Kidney capillary endothelial cell (primary cell): Measurements from ENCODE around the gene BMI1.
A peak's percentile ranks its signal among the peaks of the same experiment; 100 is the strongest.
"Not testable (repeated sequence)": the region's sequence is repeated elsewhere in the genome, so short reads cannot be mapped to it uniquely, and the experiment has no call there.

Experiments
- DNase-seq: peaks from one replicate; pipeline ENCODE4 v3.0.0-alpha.2; 2018; ENCODE audit warnings: low spot score

Gene BMI1

DNA sequence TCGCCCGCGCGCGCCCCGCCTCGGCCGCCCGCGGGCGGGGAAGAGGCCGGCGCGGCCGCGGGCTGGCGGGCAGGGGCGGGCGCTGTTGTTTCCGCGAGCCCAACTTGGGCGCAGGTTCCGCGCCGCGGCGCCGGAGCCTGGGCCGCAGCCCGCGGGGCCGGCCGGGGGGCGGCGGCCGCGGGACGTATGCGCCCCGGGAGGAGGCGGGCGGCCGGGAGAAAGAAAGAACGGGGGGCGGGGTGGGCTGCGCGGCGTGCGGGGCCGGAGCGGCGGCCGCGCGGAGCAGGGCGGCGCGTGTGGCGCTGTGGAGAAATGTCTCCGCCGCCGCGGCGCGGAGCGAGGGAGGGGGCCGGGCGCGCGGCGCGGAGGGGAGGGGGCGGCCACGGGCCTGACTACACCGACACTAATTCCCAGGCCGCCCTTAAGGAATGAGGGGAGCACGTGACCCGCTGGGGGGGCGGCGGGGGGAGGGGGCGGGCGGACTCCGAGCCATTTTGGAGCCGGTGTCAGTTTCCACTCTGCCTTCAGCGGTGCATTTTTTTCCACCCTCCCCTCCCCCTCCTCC, at the start of gene BMI1:
Gene BMI1 (plus strand): TSS at position 509 of the 565 bp plus-strand sequence. CDS start 5,351 bp downstream, outside the sequence.
- DNase-seq = no peak

DNA sequence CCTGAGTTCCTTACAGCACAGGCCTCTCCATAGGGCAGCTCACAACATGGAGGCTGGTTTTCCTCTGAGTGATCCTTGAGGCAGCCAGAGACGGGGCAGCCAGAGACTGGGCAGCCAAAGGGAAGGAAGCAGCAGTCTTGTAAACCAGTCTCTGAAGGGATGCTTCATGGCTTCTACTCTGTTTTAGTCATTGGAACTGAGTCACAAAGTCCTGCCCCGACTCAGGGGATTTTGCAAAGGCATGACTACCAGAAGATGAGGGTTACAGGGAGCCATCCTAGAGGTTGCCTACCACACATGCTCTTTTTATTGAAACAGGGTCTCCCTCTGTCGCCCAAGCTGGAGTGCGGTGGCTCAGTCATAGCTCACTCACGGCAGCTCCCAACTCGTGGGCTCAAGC, 49.1 kb upstream of the BMI1 start:
- DNase-seq = no peak

DNA sequence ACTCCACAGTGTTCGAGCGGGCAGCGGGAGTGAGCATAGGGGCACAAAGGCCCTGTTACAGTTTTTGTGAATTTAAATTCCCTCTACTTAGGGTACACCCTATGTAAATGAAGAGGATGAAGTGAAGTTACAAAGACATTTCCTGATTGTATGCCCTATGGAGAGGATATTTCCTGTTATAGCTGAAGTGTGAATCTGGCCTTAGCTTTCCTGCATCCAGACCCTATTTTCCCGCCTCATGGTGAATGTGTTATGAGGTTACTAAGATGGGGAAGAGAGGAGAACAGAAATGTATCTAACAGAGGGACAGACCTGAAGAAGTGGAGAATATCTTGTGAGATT, 42.5 kb upstream of the BMI1 start:
- DNase-seq = no peak

DNA sequence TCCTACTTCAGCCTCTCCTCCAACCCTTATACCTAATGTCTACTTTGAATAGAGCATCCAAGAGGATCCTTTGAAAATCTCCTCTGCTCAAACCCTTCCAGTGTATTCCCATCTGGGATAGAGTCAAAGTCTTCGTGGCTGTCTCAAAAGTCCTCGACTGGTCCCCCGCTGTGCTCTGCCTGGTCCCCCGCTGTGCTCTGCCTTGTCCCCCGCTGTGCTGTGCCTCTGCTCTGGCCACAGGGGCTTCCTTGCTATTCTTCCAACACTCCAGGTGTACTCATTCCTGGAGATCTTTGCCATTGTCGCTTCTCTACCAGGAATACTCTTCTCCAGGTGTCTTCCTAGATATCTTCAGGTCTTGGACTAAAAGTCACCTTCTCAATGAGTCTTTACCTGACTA, 40.8 kb upstream of the BMI1 start:
- DNase-seq = no peak

DNA sequence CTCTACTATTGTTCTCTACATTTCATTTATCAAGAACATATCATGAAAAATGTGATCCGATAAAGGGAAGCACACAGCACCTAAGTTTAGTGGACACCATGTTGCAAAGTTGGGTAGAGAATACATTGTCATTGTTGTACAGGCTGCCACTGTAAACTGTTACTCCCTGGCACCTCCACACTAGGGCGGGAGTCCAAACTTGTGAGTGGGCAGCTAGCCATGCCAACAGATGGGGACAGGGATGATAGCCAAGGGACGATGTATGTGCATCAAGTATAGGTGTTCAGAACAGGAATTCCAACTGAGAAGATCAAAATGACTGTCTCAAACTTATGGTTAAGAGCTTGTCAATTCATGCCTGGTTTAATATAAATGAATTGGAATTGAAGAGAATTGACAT, 35.8 kb upstream of the BMI1 start:
- DNase-seq = no peak

DNA sequence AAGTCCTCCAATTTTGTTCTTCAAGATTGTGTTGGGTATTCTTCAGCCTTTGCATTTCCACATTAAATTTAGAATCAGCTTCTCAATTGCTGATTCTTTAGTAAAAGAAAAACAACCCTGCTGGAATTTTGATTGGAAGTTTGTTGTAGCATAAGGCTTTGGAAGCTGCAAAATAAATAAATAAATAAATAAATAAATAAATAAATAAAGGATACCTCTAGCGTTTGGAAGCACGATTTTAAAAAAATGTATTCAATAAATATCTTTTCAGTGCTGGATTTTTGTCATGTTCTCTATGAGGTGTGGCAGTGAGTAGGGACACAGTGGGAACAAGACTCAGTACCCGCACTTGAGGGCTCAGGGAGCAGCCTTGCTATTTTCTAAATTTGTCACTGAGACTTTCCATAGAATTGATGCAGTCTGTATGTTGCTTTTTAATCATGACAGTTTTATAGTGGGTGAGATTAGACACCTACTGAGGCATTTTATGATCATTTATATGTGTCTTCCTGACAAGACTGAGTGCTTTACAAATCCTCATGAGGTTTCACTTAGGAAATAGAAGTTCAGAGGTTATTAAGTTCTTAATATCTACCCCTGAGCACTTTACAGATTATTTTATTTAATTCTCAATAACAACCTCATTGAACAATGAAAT, 27.0 kb upstream of the BMI1 start:
- no peak for DNase-seq

DNA sequence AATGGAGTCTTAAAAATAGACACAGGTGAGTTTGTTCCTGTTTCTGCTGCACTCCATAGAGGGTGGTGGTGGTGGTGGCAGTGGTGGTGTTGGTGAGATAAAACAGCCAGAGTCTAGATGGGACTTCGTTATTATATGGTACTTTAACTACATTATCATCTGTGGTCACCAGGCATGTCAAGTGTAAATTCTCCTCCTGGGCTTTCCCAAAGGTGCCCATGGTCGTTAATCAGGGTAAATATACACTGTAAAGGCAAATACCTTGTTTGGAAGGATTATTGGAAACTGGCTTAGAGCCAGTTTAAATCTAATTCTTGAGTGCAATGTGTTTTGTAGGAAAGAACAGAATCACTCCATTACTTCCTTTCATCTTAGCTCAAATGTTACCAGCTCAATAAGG, 26.2 kb upstream of the BMI1 start:
- no peak for DNase-seq

DNA sequence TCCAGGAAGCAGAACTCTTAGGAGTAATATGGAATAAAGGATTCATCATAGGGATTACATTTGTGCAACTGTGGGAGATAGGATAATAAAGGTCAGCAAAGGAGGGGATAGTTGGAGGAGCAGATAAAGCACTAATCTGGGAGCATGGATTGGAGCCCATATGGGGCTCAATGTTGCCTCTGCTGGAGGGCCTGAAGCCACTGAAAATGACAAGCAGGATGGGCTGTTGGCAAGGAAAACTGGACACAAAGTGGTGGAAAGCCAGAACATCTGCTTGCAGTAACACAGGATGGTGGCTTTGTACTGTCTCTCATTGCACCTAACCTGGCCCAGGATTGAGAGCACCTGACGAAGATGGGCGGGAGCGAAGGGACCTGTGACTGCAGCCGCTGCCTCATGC, 19.7 kb upstream of the BMI1 start:
- DNase-seq = no peak

DNA sequence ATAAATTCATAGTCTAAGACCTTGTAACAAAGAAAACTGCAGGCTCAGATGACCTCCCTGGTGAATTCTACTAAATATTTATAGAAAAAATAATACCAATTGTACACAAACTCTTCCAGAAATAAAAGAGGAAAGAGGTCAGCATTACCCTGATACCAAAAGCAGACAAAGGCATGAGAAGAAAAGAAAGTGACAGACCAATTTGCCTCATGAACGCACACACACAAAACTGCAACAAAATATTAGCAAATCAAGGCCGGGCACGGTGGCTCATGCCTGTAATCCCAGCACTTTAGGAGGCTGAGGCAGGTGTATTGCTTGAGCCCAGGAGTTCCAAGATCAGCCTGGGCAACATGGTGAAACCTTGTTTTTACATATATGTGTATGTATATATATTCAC, 17.4 kb upstream of the BMI1 start:
- no peak for DNase-seq

DNA sequence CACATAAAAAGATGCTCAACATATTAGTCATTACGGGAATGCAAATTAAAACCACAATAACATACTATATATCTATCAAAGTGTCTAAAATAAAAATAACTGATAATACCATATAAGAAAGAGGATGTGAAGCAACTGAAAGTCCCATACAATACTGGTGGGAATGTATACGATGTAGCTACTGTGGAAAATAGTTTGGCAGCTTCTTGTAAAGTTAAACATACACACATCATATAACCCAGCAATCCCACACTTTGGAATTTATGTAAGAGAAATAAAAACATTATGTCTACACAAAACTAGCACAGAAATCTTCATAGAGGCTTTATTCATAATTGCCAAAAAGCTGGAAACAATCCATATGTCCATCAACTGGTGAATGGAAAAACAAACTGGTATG, 15.2 kb upstream of the BMI1 start:
- DNase-seq = no peak

DNA sequence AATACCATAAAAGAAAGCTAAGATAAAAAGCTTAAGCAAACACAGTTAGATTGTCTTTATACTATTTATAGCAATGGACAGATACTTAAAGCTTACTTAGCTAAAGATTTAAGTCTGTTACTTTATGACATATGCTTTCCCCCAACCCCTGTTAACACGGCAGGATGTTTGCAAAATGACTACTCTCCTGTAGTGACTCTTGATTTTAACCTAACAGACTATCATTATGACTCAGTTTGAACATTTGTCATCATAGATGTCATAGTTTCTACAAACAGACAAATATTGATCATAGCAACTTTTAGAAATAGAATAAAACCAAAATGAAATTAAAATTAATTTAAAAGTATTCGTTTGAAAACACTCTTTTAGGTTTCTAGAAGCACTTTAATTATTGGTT, 12.5 kb upstream of the BMI1 start:
- peak; percentile 35 for DNase-seq

DNA sequence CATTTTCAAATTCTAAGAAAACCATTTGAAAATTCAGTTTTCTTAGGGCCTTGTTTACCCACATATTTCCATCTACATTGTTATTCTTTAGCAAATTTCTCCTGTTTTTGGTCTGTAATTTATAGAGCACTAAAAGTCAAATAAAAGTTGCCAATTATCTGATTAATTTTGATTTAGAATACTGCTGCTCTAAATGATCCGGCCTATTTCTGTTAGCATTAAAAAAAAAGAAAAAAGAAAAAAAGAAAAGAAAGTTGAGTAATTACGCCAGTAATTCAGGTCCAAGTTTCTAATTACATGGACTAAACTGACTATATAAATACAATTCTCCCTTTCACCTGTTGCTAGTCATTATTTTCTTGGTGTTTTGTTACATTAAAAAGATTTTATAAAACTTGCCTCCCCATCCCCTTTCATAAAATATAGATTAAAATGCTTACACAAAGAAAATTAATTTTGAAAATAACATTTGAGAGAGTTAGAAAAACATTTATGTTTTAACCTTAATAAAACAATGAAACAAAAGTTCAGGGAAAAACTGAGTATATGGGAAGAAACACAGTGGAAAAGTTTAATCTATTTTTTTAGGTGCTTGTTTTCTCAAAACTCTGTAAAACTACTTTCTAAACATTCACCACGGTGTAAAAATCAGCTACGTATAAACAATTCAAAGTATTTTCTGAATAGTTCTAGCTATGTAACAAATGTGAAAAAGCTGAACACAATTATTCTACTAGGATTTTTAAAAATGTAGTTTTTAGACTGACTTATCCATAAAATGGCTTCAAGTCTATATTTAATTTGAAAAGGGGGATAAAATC, 11.5 kb upstream of the BMI1 start:
- no peak for DNase-seq

DNA sequence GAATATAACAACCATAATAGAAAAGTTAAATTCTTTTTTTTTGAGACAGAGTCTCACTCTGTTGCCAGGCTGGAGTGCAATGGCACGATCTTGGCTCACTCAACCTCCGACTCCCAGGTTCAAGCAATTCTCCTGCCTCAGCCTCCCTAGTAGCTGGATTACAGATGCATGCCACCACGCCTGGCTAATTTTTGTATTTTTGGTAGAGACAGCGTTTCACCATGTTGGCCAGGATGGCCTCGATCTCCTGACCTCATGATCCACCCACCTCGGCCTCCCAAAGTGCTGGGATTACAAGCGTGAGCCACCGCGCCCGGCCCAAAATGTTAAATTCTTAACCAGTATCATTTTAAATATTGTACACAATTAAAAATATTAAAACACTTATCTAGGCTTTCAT, 10.9 kb upstream of the BMI1 start:
- not testable (repeated sequence) for DNase-seq

DNA sequence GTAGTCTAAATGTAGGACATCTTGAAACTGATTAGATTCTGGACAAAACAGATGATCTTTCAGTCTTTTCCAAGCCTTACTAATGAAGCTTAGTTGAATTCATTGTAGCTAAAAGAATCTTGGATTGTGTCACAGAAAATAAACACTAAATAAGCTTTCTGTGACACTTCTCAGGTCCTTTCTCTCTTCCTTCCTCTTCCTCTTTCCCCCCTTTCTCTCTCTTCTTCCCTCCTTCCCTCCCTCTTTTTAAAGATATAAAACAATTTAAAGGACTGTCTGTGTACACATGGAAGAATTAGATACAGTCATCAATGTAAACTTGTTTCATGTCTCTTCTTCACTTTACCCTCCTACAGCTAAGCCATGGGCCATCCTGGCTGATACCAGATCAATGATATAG, 10.0 kb upstream of the BMI1 start:
- DNase-seq = no peak

DNA sequence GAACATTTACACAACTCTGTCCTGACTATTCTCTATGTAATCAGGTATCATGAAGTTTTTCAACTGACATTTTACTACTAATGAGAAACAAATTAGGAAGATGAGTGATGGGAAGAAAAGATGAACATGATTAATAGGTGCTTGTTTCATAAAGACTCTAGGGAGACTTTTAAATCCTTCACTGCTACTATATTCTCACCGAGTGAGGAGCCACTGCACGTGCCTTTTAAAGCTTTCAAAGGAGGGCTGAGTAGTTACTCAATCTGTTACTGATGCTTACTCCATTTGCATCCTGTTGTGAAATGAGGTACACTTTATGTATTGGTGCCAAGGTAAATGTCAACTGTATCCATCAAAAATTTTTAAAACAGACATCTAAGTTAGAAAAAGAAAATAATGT, 6.0 kb upstream of the BMI1 start:
- DNase-seq = no peak

DNA sequence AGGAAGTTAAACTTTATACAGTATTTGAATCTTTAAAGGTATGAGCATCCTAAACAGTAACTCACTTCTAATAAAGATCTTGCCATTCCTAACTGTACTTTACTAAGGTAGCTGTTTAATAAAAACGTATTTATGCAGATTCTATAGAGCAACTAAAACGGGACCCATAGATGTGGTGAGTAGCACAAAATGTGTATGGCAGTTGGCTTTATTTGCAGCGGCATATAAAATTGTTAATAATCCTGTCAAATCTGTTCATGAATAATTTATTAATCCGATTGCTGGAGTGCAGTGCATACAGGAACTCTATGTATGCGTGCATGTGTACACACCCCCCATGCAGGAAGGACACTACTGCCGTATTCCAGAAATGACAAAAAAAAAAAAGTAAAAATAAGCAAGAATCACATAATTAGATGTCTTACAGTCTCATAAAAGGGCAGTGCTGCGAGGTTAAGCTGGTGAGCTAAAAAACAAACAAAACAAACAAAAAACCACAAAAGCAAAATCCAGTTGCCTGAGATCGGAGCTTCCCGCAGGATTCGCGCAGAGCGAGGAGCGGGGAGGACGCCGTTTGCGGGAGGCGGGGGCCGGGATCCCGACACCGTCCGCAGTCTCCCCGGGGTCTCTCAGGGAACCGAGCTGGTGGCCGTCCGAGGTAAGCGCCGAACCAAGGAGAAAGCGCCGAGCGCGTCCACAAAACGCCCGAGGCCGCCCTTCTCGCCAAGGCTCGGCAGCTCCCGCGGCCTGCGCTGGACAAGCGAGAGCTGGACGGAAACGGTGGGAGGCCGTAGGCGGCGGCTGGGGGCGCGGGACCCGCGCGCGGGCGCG, 5.2 kb upstream of the BMI1 start:
- DNase-seq = no peak

DNA sequence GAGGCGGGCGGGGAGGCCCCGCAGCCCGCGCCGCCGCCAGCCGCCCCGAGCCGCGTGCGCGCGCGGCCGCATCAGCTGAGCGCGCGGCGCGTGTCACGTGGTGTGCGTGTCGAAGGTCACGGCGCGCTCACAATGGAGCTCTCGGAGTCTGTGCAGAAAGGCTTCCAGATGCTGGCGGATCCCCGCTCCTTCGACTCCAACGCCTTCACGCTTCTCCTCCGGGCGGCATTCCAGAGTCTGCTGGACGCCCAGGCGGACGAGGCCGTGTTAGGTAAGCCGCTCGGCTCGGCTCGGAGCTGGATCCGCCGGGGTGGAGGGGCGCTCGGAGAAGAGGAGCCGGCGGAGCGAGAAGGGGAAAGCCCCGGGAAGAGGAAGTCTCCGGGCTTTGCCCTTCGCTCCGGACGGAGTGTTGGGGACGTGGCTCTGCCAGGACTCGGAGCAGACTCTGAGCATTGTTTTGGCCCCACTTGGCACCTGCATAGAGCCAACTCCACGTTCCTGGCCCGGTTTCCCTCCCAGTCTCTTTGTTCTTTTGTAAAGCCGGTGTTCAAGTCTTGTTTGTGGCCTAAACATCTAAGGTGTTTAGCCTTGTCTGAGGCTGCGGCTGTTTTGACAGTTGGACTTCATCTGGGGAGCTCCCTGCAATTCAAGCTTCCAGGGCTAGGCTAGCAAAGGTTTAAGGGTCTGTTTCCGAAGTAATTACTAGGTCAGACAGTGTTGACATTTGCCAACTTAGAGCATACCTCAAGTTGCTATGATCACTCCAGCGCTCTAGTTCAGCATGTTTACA, 4.4 kb upstream of the BMI1 start, which contains the start of gene COMMD3:
Gene COMMD3 (plus strand): TSS at position 103 of the 790 bp plus-strand sequence. CDS start 30 bp downstream, at position 133.
- peak; percentile 78 for DNase-seq

DNA sequence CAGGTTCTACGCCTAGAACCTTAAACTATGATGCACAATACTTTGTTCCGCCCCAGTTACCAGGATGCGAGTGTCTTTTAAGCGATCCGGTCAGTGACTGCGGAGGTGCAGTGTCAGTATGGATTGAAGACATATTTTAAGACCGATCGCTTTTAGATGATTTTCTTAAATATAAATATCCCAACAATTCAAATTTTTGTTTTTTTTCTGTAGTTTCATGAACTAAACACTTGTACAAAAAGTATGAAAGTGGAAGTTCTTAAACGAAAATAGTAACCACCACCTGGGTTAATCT, 3.9 kb upstream of the BMI1 start:
- no peak for DNase-seq

DNA sequence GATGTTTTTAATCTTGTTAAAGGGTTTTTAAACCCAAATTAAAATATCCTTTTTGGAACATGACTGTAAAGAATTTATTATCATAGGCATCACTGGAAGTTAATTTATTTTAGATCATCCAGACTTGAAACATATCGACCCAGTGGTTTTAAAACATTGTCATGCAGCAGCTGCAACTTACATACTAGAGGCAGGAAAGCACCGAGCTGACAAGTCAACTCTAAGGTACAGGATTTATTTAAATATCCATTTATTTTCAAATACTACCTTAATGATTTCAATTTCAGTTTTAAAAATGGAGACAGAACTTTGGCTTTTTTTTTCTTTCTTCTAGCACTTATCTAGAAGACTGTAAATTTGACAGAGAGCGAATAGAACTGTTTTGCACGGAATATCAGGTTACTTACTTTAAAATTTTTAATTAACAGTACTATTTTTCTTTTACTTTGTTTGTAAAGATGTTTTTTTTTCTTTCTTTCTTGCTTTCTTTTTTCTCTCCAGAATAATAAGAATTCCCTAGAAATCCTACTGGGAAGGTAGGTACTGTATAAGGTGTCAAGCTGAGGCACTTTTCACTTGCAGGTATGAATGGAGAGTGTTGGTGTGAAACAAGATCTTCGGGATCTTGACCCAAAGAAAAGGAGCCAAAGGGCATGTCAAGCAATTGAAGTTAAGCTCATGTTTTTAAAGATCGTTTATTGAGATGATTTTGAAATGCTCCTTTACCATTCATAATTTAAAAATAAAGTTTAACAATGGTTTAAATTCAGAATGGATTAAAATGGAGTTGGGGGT, 2.9 kb upstream of the BMI1 start:
- DNase-seq = no peak

DNA sequence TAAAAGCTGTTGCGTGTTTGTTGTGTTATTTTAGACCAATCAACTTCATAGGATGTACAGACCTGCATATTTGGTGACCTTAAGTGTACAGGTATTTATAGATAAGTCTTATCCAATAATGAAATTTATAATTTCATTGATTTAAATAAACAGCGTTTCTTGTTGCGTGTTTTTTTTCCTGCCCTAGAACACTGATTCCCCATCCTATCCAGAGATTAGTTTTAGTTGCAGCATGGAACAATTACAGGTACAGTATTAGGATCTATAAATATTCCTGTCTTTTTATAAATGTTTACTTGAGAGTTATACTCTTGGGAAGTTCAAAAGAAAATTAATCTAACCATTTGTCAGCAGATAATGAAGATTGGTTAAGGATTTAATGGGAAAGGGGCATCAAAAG, 2.1 kb upstream of the BMI1 start:
- DNase-seq = no peak

DNA sequence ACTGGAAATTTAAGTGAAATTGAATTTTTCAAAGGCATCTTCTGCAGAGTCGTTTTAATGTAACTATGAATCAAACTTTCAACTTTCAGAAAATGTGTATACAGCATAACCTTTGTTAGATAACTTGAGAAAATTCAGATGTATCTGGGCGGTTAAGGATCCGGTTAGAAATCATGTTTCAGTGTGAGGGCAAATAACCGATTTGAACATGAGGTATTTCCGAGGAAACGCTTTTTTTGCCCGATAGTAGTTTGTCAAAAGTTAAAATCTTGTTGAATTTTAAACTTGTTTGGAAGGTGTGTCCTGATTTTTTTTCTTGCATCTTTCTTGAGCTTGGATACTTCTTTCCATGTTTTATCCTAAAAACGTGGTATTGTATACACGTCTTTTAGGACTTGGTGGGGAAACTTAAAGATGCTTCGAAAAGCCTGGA, 1.3 kb upstream of the BMI1 start:
- DNase-seq = no peak
